Measurements from ENCODE around the gene SPACA4.
"Not testable (repeated sequence)": the region's sequence is repeated elsewhere in the genome, so short reads cannot be mapped to it uniquely, and the experiment has no call there.

The SPACA4 gene

DNA sequence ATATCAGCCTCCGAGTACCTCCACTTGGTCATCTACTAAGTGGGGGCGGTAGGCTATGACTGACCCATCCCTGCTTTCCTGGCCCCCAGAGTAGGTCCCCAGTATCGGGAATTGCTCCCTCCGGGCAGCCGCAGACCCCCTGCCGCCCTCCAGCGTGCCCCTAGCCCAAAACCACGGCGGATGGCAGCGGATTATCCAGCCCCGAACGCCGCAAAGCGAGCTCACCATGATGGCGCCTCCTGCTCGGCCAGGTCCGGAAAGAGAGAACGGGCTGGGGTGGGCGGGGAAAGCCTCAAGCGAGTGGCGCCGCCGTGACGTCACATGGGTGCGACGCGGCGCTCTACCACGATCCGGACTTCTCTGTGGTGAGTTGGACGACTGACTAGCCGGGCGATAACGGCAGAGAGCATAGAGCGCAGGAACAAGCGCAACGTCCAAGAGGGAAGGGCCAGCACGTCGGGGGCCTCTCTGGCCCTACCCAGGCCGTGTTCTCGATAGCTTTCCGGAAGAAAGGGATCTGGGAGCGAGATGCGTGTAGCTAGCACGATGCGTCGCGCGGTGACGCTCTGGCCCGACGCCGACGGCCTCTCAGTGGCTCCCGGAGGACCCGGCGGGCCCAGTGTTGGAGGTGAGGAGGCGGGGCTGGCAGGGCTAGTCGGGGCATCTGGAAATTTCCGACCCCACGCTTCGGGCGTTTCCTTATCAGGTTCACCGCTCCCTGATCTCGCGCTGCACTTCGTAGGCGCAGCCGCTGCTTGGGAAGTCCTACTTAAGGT, 12.6 kb downstream of the SPACA4 start, which contains the start of the genes RPL18 and SPHK2:
Gene RPL18 (minus strand): TSS at position 263 of the 776 bp plus-strand sequence. CDS start 35 bp downstream, at position 228.
Gene SPHK2 (plus strand): TSS at position 591 of the 776 bp plus-strand sequence. CDS start 1,009 bp downstream, outside the sequence.
- peak; percentile 100 for DNase-seq (ENCODE audit: low spot score)

DNA sequence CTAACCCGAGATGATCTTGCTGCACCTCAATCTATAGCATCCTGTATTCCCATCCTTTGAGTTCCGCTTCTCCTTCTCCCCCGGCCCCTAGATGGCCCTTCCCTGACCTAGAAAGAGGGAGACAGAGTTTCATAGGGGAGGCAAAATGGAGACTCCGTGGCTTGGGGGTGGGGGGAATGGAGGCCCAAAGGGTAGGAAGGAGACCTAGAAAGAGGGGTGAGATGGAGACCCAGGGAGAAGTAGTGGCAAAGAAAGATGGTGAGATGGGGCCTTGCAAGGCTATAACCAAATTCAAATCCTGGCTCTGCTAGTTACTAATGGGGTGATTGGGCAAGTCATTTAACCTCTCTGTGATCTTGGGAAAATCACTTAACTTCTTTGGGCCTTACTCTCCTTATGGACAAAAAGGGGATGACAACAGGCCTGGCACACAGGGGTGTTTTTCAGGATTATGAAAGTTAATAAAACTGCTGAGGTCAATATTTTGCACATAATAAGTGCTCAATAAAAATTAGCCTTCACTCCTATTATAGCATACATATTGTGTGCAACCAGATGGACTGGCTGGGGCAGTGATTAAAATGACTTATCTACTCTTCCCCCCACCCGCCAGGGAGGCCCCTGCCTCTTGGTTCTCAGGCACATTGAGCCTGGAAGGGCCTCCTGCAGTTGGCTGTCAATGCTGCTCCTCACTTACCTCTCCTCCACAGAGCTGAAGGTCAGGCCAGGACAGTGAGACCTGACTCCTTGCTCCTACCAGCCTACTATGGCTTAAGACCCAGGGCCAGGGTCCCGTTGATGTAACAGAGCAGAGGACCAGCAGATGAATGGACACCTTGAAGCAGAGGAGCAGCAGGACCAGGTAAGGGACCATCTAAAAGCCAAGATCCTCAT, 13.4 kb downstream of the SPACA4 start:
- no peak for DNase-seq (ENCODE audit: low spot score)

DNA sequence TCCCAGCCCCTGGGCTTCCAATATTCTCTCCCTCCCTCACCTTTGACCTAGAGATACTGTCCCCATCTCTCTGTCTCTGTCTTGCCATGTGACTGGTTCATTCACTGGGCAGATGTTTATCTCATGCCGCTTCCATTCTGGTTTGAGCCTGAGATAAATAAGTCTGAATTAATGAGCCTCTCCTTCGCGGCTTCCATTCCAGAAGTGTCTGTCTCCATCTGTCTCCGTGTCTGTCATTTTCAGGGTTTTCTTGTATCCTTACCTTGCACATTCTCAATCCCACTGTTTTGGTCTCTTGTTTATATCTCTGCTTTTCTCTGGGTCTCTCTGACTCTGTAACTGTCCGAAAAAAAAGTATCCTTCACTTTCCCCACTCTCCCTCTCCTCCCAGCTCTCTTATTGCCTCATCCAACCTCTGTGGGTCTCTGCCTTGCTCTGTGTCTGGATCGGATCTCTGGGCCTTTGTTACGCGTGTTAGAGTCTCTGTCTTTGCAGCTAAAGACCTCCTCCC, 17.1 kb downstream of the SPACA4 start:
- no peak for DNase-seq (ENCODE audit: low spot score)

DNA sequence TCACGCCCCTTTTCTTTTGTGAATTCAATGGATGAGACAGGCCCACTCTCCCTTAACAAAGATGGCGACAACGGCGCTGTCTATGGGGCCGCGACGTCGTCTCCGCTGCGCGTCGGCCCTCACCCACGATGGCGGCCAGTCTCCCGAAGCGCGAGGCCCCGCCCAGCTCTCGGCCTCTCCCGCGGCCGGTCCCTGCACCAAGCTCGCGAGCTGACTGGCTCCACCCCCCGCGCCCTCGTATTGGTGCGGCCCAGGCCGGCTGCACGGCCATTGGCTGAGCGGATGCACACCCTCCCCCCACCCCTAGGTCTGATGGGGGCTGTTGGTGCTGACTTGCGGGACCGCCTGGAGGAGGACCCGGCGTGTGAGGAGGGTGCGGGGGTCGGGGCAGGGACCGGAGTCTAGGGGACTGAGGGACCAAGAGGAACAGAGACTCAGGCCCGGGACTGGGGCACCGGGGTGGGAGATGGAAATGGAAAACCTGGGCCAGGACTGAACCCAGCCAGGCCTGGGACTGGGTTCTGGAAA, 17.6 kb downstream of the SPACA4 start:
- DNase-seq (ENCODE audit: low spot score), result peak; percentile 93

DNA sequence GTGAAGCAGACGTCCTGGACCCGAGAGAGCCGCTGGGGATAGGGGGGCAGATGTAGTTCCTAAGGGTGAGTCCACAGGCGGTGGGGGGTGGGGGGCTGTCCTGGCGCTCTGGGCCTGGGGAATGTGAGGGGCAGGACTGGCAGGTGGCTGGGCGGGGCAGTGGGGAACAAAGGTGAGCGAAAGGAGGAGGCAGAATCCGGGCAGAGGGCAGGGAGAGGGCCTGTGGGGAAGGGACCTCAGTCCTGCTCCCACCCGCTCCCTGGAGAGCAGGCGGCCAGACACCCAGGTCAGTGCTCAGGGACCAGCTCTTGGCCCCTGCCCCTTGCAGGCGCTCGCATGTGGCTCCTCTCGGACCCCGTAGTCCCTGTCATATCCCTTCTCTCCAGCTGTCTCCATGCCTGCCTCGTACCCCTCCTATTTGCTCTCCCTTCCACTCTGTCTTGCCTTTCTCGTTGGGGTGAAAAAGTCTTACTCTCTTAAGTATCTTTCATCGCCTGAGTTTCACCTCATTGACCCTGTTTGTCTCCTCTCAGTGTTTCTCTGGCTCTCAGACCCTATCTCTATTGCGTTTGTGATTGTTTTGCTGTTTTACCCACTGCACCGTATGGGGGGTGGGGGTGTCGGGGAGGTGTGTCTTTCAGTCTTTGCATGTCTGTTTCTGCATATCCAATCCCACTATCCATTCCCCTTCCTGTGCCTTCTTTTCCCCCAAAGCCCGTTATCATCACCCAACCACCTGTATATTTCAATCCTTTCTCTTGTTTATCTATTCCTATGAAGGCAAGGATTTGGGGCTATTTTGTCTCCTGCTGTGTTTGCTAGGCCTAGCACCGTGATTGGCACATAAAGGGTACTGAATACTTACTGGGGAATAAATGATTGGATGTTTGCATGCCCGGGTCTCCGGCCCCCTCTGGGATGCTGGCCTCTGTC, 18.5 kb downstream of the SPACA4 start:
- no peak for DNase-seq (ENCODE audit: low spot score)

DNA sequence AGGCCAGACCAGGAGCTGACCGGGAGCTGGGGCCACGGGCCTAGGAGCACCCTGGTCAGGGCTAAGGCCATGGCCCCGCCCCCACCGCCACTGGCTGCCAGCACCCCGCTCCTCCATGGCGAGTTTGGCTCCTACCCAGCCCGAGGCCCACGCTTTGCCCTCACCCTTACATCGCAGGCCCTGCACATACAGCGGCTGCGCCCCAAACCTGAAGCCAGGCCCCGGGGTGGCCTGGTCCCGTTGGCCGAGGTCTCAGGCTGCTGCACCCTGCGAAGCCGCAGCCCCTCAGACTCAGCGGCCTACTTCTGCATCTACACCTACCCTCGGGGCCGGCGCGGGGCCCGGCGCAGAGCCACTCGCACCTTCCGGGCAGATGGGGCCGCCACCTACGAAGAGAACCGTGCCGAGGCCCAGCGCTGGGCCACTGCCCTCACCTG, 19.4 kb downstream of the SPACA4 start:
- DNase-seq (ENCODE audit: low spot score), result no peak

DNA sequence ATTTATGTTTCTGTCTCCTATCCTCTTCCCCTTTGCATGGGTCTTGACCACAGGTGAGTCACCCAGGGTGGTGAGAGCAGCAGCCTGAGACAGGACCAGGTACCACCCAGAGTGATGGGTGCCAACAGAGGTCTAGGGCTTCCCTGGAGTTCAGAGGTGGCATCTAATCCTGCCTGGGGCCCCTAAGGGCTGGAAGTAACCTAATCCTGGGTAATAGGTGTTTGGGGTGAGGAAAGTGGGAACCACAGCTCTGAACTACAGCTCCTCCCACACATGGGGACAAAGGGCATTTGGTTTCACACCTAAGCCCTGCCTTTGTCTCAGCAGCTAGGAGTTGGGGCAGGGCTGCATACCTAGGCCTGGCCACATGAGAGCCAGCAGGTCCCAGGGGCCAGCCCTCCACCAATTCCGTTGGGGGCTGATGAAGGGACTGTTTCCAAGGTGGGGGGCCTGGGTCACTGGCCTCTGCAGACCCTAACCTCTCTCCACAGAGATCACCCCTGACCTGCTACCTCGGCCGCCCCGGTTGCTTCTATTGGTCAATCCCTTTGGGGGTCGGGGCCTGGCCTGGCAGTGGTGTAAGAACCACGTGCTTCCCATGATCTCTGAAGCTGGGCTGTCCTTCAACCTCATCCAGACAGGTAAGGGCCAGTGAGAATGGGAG, 20.8 kb downstream of the SPACA4 start:
- DNase-seq (ENCODE audit: low spot score), result no peak

DNA sequence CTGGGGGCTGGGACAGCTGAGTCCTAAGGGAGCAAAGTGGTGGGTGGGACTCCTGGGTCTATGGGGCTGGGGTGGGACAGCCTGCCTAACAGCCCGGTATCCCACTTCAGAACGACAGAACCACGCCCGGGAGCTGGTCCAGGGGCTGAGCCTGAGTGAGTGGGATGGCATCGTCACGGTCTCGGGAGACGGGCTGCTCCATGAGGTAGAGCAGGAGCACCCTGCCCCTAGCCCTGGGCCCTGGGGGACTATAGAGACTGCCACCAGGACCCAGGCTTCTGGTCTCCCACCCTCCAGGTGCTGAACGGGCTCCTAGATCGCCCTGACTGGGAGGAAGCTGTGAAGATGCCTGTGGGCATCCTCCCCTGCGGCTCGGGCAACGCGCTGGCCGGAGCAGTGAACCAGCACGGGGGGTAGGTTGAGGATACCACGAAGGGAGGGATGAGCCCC, 21.3 kb downstream of the SPACA4 start:
- no peak for DNase-seq (ENCODE audit: low spot score)

DNA sequence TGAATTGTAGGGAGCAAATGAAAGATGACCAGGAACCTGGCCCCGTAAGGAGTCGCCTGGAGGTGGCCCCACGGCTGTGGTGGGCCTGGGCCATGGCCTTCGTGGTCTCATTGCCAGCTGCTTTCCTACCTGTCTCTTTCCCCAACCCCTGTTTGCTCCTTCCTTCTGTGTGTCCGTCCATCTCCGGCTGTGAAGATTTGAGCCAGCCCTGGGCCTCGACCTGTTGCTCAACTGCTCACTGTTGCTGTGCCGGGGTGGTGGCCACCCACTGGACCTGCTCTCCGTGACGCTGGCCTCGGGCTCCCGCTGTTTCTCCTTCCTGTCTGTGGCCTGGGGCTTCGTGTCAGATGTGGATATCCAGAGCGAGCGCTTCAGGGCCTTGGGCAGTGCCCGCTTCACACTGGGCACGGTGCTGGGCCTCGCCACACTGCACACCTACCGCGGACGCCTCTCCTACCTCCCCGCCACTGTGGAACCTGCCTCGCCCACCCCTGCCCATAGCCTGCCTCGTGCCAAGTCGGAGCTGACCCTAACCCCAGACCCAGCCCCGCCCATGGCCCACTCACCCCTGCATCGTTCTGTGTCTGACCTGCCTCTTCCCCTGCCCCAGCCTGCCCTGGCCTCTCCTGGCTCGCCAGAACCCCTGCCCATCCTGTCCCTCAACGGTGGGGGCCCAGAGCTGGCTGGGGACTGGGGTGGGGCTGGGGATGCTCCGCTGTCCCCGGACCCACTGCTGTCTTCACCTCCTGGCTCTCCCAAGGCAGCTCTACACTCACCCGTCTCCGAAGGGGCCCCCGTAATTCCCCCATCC, 22.1 kb downstream of the SPACA4 start:
- DNase-seq (ENCODE audit: low spot score), result no peak

DNA sequence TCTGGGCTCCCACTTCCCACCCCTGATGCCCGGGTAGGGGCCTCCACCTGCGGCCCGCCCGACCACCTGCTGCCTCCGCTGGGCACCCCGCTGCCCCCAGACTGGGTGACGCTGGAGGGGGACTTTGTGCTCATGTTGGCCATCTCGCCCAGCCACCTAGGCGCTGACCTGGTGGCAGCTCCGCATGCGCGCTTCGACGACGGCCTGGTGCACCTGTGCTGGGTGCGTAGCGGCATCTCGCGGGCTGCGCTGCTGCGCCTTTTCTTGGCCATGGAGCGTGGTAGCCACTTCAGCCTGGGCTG, 22.7 kb downstream of the SPACA4 start:
- no peak for DNase-seq (ENCODE audit: low spot score)

DNA sequence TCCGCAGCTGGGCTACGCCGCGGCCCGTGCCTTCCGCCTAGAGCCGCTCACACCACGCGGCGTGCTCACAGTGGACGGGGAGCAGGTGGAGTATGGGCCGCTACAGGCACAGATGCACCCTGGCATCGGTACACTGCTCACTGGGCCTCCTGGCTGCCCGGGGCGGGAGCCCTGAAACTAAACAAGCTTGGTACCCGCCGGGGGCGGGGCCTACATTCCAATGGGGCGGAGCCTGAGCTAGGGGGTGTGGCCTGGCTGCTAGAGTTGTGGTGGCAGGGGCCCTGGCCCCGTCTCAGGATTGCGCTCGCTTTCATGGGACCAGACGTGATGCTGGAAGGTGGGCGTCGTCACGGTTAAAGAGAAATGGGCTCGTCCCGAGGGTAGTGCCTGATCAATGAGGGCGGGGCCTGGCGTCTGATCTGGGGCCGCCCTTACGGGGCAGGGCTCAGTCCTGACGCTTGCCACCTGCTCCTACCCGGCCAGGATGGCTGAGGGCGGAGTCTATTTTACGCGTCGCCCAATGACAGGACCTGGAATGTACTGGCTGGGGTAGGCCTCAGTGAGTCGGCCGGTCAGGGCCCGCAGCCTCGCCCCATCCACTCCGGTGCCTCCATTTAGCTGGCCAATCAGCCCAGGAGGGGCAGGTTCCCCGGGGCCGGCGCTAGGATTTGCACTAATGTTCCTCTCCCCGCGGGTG, 23.2 kb downstream of the SPACA4 start:
- DNase-seq (ENCODE audit: low spot score), result no peak

DNA sequence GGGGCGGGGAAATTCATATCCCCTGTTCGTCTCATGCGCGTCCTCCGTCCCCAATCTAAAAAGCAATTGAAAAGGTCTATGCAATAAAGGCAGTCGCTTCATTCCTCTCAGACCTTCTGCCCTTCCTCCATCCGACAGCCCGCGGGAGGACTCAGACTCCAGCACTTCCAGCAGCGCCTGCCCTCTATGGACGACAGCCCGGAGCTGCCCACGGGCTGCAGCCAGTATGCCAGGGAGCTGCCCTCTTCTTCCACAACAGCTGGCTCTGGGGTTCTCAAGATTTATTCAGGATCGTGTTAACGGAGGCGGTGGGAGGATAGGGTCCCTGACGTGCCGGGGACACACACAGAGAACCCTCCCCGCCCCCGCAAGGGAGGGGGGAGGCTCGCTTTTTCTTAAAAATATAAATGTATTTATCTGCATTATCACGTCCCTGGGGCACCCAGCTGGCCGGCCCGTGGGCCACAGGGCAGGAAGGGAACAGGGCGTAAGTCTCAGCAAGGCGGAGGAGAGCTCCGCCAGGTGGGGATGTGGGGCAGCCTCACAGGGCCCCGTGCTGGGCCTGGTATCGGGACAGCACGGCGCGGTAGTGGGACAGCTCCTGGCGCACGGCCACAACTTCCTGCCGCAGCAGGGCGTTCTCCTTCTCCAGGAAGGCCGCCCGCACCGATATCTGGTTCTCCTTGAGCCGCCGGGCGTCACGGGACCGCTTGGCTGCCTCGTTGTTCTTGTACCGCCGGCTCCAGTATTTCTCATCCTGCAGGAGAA, 23.9 kb downstream of the SPACA4 start:
- DNase-seq (ENCODE audit: low spot score), result no peak

DNA sequence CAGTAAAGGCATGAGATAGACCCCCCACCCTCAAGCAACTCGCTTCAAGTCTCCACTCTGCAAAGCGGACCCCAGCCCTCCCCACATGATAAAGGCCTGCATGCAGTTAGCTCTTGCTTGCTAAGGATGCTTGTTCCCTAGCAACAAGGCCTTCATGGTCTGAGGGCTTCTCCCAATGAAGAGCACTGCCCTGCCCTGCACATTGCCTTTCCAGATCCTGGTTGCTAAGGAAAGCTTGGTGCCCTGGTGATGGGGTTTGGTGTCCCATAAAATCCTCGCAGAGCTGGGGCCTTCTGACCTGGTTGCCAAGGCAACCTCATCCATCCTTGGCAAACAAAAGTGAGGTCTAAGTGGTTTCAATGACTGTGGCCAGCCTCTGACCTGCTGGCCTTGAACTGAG, 24.7 kb downstream of the SPACA4 start:
- DNase-seq (ENCODE audit: low spot score), result no peak

DNA sequence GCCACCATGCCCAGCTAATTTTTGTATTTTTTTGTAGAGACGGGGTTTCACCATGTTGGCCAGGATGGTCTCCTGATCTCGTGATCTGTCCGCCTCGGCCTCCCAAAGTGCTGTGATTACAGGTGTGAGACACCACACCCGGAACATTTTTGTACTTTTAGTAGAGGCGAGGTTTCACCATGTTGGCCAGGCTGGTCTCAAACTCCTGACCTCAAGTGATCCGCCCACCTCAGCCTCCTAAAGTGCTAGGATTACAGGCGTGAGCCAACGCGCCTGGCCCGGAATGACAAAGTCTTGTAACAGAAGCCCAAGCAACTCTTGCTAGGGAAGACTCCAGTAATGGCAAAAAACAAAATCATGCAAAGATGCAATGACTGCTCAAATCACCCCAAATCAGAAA, 25.7 kb downstream of the SPACA4 start:
- not testable (repeated sequence) for DNase-seq (ENCODE audit: low spot score)

DNA sequence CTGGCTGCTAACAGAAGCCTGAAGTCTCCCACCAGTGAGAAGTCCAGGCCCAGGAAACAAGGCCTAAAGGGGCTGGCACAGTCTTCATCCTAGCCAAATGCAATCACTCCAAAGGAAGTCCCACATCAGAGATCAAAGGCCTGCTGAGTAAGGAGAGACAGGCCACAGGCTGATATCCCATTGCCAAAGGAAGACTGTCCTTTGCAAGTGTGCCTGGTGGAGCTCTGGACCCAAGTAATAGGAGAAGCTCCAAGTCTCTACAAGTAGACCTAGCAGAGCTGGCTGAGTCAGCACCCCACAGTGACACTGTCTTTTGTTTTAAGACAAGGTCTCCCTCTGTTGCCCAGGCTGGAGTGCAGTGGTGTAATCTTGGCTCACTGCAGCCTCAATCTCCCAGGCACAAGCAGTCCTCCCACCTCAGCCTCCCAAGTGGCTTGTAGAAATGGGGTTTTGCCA, 26.2 kb downstream of the SPACA4 start:
- DNase-seq (ENCODE audit: low spot score), result no peak

DNA sequence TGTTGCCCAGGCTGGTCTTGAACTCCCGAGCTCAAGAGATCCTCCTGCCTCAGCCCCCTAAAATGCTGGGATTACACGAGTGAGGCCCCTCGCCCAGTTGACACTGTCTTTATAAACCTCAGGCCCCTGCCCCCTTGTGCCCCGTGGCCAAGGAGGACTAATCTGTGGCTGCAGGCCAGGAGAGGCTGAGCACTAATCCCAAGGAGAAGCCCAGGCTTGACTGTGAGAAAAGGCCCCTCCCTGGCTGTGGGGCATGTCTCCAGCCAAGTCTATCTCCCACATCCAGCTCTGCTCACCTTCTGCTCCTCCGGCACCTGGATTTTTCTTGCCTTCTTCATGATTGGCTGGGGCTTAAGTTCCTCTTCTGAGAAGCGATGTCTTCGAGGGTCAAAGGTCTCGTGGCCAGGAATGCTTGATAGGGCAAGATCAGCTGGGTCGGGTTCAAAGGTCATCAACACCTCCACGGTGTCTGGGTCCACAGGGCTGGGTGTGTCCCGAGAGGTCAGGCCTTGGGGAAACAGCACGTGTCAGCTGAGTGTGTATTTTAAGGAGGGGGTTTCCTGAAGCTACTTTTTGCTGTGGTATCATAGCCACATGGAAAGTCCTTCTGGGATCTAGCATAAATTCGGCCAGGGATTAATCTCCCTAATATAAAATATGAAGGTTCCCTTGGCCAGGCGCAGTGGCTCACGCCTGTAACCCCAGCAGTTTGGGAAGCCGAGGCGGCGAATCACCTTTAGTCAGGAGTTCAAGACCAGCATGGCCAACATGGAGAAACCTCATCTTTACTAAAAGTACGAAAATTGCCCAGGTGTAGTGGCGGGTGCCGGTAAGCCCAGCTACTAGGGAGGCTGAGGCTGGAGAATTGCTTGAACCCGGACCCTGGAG, 26.9 kb downstream of the SPACA4 start:
- no peak for DNase-seq (ENCODE audit: low spot score)

DNA sequence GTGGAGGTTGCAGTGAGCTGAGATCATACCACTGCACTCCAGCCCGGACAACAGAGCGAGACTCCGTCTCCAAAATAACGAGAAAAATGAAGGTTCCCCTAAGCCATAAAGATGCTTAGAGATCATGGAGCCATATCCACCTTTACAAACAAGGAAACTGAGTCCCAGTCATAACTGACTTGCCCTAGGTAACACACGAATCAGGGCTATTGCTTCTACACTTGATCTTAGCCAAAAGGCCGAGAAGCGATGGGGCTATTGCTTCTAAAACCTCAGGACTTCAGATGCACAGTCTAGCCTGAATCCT, 27.4 kb downstream of the SPACA4 start:
- DNase-seq (ENCODE audit: low spot score), result no peak
